ENCODE data around the gene TGFA.
A peak's percentile ranks its signal among the peaks of the same experiment; 100 is the strongest.

Gene TGFA

GRCh38 chr2:70513738-70514137 is 39.9 kb downstream of the TGFA start:
- TF ChIP-seq CTCF (IDR thresholded peaks at IDR 0.05) = no peak
- peaks cover 69 to 75% of the 10 kb centered on the region in 2 experiments for H3K4me1 ChIP-seq (ENCODE audit: control insufficient read depth in 1 of 2, insufficient read depth in 1 of 2, low read depth in 1 of 2, low read length in 1 of 2)
- H3K27me3 ChIP-seq = no peaks in the 10 kb centered on the region
- no peaks in the 10 kb centered on the region for H3K36me3 ChIP-seq
- H3K27ac ChIP-seq = no peak overlapping the region
- H3K4me3 ChIP-seq (ENCODE audit: low read depth in 1 of 2, low read length in 1 of 2) = no peak overlapping the region
- no peaks in the 10 kb centered on the region for H3K9me3 ChIP-seq

- TF ChIP-seq CTCF (IDR thresholded peaks at IDR 0.05) = no peak
- H3K4me1 ChIP-seq (ENCODE audit: control insufficient read depth in 1 of 2, insufficient read depth in 1 of 2, low read depth in 1 of 2, low read length in 1 of 2) = peaks cover 53 to 59% of the 10 kb centered on the region in 2 experiments
- H3K4me3 ChIP-seq (ENCODE audit: low read depth in 1 of 2, low read length in 1 of 2) = no peak overlapping the region
- H3K27me3 ChIP-seq = no peaks in the 10 kb centered on the region
- H3K27ac ChIP-seq = peak overlapping the region; percentile 48
- no peaks in the 10 kb centered on the region for H3K9me3 ChIP-seq
- no peaks in the 10 kb centered on the region for H3K36me3 ChIP-seq
Observed at GRCh38 chr2:70511971-70512729, 41.5 kb downstream of the TGFA start.

DNA sequence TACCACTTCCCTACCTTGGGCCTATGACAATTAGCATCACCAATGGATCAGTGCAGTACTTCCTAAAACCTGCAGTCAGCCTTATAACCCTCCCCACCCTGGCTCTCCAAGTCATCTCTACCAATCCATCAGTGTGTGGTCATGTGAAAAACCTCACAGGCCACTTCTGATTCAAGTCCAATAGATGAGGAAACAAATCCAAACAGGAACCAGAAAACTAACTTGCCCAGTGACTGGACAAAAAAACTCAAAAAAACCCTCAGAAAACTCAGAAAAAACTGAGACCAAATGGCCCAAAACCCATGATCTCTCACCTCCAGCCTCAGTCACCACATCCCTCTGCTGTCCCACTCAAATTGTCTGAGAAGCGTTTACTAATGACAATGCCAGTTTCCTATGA is 43.3 kb downstream of the TGFA start:
- Histone ChIP-seq H3K4me1 (ENCODE audit: control insufficient read depth in 1 of 2, insufficient read depth in 1 of 2, low read depth in 1 of 2, low read length in 1 of 2) (peaks cover 45 to 53% of the 10 kb centered on the region in 2 experiments), H3K36me3 (no peaks in the 10 kb centered on the region), H3K27me3 (no peaks in the 10 kb centered on the region), H3K9me3 (no peaks in the 10 kb centered on the region), H3K27ac (peak overlapping the region; percentile 60), H3K4me3 (ENCODE audit: low read depth in 1 of 2, low read length in 1 of 2) (no peak overlapping the region)
- TF ChIP-seq CTCF (IDR thresholded peaks at IDR 0.05) = peak; percentile 43

DNA sequence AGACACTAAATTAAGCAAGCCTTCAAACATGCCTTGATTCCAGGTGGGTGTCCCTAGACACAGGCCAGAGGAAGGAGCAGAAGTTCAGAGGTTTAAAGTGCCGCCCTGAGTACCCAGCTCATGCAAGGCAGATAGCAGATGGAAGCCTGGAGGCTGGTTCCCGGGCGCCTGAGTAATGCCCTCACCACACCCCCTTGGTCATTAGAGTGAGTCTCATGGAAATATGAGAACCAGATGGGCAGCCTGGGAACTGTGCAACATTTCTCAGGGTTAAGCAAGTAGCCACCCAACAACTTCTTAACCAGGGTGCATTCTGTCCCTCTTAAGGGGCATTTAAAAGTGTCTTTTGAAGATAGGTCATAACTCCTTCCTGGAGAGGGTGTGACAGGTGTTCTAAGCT is 44.1 kb downstream of the TGFA start:
- H3K27ac ChIP-seq = peak overlapping the region; percentile 60
- no peaks in the 10 kb centered on the region for H3K27me3 ChIP-seq
- no peaks in the 10 kb centered on the region for H3K9me3 ChIP-seq
- H3K4me3 ChIP-seq (ENCODE audit: low read depth in 1 of 2, low read length in 1 of 2) = no peak overlapping the region
- H3K36me3 ChIP-seq = no peaks in the 10 kb centered on the region
- TF ChIP-seq CTCF (IDR thresholded peaks at IDR 0.05) = no peak
- peaks cover 41 to 49% of the 10 kb centered on the region in 2 experiments for H3K4me1 ChIP-seq (ENCODE audit: control insufficient read depth in 1 of 2, insufficient read depth in 1 of 2, low read depth in 1 of 2, low read length in 1 of 2)

GRCh38 chr2:70508711-70509462 is 44.7 kb downstream of the TGFA start:
- H3K36me3 ChIP-seq = no peaks in the 10 kb centered on the region
- TF ChIP-seq CTCF (IDR thresholded peaks at IDR 0.05) = no peak
- H3K27ac ChIP-seq = no peak overlapping the region
- H3K4me3 ChIP-seq (ENCODE audit: low read depth in 1 of 2, low read length in 1 of 2) = no peak overlapping the region
- H3K4me1 ChIP-seq (ENCODE audit: control insufficient read depth in 1 of 2, insufficient read depth in 1 of 2, low read depth in 1 of 2, low read length in 1 of 2) = peaks cover 39 to 46% of the 10 kb centered on the region in 2 experiments
- no peaks in the 10 kb centered on the region for H3K27me3 ChIP-seq
- H3K9me3 ChIP-seq = no peaks in the 10 kb centered on the region

Measured in neutrophil (primary cell).